Measurements from ENCODE around the gene ALDH1A1.

The ALDH1A1 gene

GRCh38 chr9:72902268-72902667, 50.6 kb downstream of the ALDH1A1 start:
- TF ChIP-seq CTCF (IDR thresholded peaks at IDR 0.05; ENCODE audit: low read depth, low read length), result no peak
- no peak overlapping the region for H3K4me3 ChIP-seq (replicated peaks in 1 of 2; ENCODE audit: low read depth in 2 of 2, low read length in 2 of 2)
- DNase-seq (ENCODE audit: low read depth in 2 of 2), result no peak

GRCh38 chr9:72899734-72900477, 52.9 kb downstream of the ALDH1A1 start:
- DNase-seq (ENCODE audit: low read depth in 2 of 2), result no peak
- no peak for TF ChIP-seq CTCF (IDR thresholded peaks at IDR 0.05; ENCODE audit: low read depth, low read length)
- no peak overlapping the region for H3K4me3 ChIP-seq (replicated peaks in 1 of 2; ENCODE audit: low read depth in 2 of 2, low read length in 2 of 2)

- no peak for TF ChIP-seq CTCF (IDR thresholded peaks at IDR 0.05; ENCODE audit: low read depth, low read length)
- no peak for DNase-seq (ENCODE audit: low read depth in 2 of 2)
- no peak overlapping the region for H3K4me3 ChIP-seq (replicated peaks in 1 of 2; ENCODE audit: low read depth in 2 of 2, low read length in 2 of 2)
Measured at GRCh38 chr9:72898784-72899733, 53.8 kb downstream of the ALDH1A1 start.

- no peak for TF ChIP-seq CTCF (IDR thresholded peaks at IDR 0.05; ENCODE audit: low read depth, low read length)
- H3K4me3 ChIP-seq (replicated peaks in 1 of 2; ENCODE audit: low read depth in 2 of 2, low read length in 2 of 2), result no peak overlapping the region
- no peak for DNase-seq (ENCODE audit: low read depth in 2 of 2)
Measured at GRCh38 chr9:72898360-72898759, 54.5 kb downstream of the ALDH1A1 start.

- H3K4me3 ChIP-seq (replicated peaks in 1 of 2; ENCODE audit: low read depth in 2 of 2, low read length in 2 of 2), result no peak overlapping the region
- no peak for DNase-seq (ENCODE audit: low read depth in 2 of 2)
- TF ChIP-seq CTCF (IDR thresholded peaks at IDR 0.05; ENCODE audit: low read depth, low read length), result no peak
Measured at GRCh38 chr9:72897069-72897649, 55.7 kb downstream of the ALDH1A1 start.

GRCh38 chr9:72896439-72896838, 56.4 kb downstream of the ALDH1A1 start:
- H3K4me3 ChIP-seq (replicated peaks in 1 of 2; ENCODE audit: low read depth in 2 of 2, low read length in 2 of 2), result no peak overlapping the region
- no peak for TF ChIP-seq CTCF (IDR thresholded peaks at IDR 0.05; ENCODE audit: low read depth, low read length)
- DNase-seq (ENCODE audit: low read depth in 2 of 2), result no peak
